Measurements from ENCODE around the gene SPSB2.

DNA sequence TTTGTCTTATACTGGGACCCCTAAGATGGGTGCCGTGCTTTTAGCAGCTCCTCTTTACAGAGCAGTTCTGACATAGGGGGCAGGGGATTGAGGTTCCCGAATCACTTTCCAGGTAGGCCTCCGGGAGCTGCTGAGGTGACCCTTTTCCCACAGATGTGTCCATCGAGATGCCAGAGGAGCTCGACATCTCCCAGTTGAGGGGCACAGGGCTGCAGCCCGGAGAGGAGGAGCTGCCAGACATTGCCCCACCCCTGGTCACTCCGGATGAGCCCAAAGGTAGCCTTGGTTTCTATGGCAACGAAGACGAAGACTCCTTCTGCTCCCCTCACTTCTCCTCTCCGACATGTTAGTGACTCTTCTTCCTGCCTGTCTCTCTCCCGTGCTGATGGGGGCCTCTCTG is 10.1 kb downstream of the SPSB2 start:
- TF ChIP-seq POLR2AphosphoS5 (IDR thresholded peaks at IDR 0.05; ENCODE audit: low read depth, low read length) (no peak), EZH2phosphoT487 (IDR thresholded peaks at IDR 0.05; ENCODE audit: borderline replicate concordance, low read depth) (no peak), GABPA (IDR thresholded peaks at IDR 0.05; ENCODE audit: low read depth) (no peak), NRF1 (IDR thresholded peaks at IDR 0.05; ENCODE audit: low read depth, low read length) (no peak), YY1 (IDR thresholded peaks at IDR 0.05; ENCODE audit: low read depth) (no peak), NFIC (IDR thresholded peaks at IDR 0.05; ENCODE audit: borderline replicate concordance) (no peak), ELF1 (IDR thresholded peaks at IDR 0.05) (no peak), TAF1 (IDR thresholded peaks at IDR 0.05; ENCODE audit: borderline replicate concordance, low read depth, low read length) (no peak)
- TF ChIP-seq, protein P1, sequence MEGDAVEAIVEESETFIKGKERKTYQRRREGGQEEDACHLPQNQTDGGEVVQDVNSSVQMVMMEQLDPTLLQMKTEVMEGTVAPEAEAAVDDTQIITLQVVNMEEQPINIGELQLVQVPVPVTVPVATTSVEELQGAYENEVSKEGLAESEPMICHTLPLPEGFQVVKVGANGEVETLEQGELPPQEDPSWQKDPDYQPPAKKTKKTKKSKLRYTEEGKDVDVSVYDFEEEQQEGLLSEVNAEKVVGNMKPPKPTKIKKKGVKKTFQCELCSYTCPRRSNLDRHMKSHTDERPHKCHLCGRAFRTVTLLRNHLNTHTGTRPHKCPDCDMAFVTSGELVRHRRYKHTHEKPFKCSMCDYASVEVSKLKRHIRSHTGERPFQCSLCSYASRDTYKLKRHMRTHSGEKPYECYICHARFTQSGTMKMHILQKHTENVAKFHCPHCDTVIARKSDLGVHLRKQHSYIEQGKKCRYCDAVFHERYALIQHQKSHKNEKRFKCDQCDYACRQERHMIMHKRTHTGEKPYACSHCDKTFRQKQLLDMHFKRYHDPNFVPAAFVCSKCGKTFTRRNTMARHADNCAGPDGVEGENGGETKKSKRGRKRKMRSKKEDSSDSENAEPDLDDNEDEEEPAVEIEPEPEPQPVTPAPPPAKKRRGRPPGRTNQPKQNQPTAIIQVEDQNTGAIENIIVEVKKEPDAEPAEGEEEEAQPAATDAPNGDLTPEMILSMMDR (IDR thresholded peaks at IDR 0.05) = no peak
- TF ChIP-seq, protein P2, sequence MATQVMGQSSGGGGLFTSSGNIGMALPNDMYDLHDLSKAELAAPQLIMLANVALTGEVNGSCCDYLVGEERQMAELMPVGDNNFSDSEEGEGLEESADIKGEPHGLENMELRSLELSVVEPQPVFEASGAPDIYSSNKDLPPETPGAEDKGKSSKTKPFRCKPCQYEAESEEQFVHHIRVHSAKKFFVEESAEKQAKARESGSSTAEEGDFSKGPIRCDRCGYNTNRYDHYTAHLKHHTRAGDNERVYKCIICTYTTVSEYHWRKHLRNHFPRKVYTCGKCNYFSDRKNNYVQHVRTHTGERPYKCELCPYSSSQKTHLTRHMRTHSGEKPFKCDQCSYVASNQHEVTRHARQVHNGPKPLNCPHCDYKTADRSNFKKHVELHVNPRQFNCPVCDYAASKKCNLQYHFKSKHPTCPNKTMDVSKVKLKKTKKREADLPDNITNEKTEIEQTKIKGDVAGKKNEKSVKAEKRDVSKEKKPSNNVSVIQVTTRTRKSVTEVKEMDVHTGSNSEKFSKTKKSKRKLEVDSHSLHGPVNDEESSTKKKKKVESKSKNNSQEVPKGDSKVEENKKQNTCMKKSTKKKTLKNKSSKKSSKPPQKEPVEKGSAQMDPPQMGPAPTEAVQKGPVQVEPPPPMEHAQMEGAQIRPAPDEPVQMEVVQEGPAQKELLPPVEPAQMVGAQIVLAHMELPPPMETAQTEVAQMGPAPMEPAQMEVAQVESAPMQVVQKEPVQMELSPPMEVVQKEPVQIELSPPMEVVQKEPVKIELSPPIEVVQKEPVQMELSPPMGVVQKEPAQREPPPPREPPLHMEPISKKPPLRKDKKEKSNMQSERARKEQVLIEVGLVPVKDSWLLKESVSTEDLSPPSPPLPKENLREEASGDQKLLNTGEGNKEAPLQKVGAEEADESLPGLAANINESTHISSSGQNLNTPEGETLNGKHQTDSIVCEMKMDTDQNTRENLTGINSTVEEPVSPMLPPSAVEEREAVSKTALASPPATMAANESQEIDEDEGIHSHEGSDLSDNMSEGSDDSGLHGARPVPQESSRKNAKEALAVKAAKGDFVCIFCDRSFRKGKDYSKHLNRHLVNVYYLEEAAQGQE (IDR thresholded peaks at IDR 0.05; ENCODE audit: low read depth, low read length) = no peak
- TF ChIP-seq, protein P3, sequence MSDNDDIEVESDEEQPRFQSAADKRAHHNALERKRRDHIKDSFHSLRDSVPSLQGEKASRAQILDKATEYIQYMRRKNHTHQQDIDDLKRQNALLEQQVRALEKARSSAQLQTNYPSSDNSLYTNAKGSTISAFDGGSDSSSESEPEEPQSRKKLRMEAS (IDR thresholded peaks at IDR 0.05; ENCODE audit: low read depth) = no peak
- TF ChIP-seq, protein P4, sequence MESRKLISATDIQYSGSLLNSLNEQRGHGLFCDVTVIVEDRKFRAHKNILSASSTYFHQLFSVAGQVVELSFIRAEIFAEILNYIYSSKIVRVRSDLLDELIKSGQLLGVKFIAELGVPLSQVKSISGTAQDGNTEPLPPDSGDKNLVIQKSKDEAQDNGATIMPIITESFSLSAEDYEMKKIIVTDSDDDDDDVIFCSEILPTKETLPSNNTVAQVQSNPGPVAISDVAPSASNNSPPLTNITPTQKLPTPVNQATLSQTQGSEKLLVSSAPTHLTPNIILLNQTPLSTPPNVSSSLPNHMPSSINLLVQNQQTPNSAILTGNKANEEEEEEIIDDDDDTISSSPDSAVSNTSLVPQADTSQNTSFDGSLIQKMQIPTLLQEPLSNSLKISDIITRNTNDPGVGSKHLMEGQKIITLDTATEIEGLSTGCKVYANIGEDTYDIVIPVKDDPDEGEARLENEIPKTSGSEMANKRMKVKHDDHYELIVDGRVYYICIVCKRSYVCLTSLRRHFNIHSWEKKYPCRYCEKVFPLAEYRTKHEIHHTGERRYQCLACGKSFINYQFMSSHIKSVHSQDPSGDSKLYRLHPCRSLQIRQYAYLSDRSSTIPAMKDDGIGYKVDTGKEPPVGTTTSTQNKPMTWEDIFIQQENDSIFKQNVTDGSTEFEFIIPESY (IDR thresholded peaks at IDR 0.05; ENCODE audit: borderline replicate concordance, low read depth) = no peak
- TF ChIP-seq, protein P5, sequence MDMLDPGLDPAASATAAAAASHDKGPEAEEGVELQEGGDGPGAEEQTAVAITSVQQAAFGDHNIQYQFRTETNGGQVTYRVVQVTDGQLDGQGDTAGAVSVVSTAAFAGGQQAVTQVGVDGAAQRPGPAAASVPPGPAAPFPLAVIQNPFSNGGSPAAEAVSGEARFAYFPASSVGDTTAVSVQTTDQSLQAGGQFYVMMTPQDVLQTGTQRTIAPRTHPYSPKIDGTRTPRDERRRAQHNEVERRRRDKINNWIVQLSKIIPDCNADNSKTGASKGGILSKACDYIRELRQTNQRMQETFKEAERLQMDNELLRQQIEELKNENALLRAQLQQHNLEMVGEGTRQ (IDR thresholded peaks at IDR 0.05; ENCODE audit: borderline replicate concordance, low read depth, low read length) = no peak

Measured in SK-N-SH (cell line).